ENCODE measurements around the gene RAB30. TPM values are rescaled to one million over a fixed set of nuclear protein-coding genes. Genes with fewer than 3 reads are reported as not detected.

Gene RAB30
- total and polyA plus RNA-seq, 9 of the 15 experiments (the other 6 are each of a cell fraction or from before 2014, with no cell fraction given): 0.29 to 1.3 (median 1.0) TPM

DNA sequence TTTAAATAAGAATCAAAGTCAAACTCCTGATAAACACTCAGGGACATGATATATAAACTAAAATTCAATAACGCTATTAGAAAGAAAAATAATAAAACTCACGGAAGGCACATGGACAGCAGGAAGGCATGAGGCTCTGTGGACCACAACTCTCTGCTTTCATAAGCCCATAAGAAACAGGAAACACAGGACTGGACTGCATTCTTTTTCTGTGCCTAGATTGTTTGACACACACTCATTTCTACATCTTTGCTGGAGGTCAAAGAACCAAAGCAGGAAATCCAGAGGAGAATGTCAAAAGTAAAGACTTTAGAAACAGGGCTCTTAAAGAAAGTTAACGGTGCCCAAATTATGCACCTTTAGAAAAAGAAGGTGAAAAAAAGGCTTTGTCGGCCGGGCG is 71.3 kb downstream of the RAB30 start:
- ATAC-seq (no peak), DNase-seq (ENCODE audit: extremely low read depth in 1 of 4, low spot score in 3 of 4) (no peak), FAIRE-seq (no peak)
- Histone ChIP-seq H3K9me1 (ENCODE audit: control insufficient read depth, insufficient read depth, low read length) (no peaks in the 10 kb centered on the region), H3K36me3 (ENCODE audit: control insufficient read depth, insufficient read depth, low read length) (no peaks in the 10 kb centered on the region), H3K4me1 (replicated peaks in 1 of 2; ENCODE audit: control insufficient read depth in 2 of 2, insufficient read depth in 2 of 2, low read length in 2 of 2) (peaks cover 3% of the 10 kb centered on the region in 2 experiments; a peak in 4 of 5 replicates), H4K20me1 (replicated peaks; ENCODE audit: control insufficient read depth, insufficient read depth, low read length) (no peaks in the 10 kb centered on the region), H3K79me2 (ENCODE audit: control insufficient read depth, insufficient read depth, low read length) (no peaks in the 10 kb centered on the region), H3K9me3 (replicated peaks; ENCODE audit: control insufficient read depth, insufficient read depth, low read depth, low read length) (no peaks in the 10 kb centered on the region), H3K4me3 (no peak overlapping the region), H2AFZ (ENCODE audit: low read depth, low read length) (no peak overlapping the region), H3K27me3 (ENCODE audit: control insufficient read depth in 2 of 2, insufficient read depth in 2 of 2, low read length in 2 of 2) (no peaks in the 10 kb centered on the region), H3K27ac (ENCODE audit: extremely low read depth, low read depth, low read length) (no peak overlapping the region), H3K9ac (ENCODE audit: insufficient read depth in 1 of 2, low read depth in 2 of 2, low read length in 2 of 2) (no peak overlapping the region), H3K4me2 (ENCODE audit: insufficient read depth, low read length) (no peak overlapping the region)
- BruUV-seq (replicated peaks): no TSS peak
- 90% methylated on average over 6 of the region's 6 CpGs for WGBS (ENCODE audit: insufficient coverage, low coverage, missing lambda C conversion rate)
- intact Hi-C loops (cut with micrococcal nuclease) (no loop called here), in situ Hi-C loops (cut with MboI) (no loop called here)
- TF ChIP-seq, protein P1, sequence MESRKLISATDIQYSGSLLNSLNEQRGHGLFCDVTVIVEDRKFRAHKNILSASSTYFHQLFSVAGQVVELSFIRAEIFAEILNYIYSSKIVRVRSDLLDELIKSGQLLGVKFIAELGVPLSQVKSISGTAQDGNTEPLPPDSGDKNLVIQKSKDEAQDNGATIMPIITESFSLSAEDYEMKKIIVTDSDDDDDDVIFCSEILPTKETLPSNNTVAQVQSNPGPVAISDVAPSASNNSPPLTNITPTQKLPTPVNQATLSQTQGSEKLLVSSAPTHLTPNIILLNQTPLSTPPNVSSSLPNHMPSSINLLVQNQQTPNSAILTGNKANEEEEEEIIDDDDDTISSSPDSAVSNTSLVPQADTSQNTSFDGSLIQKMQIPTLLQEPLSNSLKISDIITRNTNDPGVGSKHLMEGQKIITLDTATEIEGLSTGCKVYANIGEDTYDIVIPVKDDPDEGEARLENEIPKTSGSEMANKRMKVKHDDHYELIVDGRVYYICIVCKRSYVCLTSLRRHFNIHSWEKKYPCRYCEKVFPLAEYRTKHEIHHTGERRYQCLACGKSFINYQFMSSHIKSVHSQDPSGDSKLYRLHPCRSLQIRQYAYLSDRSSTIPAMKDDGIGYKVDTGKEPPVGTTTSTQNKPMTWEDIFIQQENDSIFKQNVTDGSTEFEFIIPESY (CRISPR knock-in tag; IDR thresholded peaks at IDR 0.05): 0 out of 2 replicates have a peak, but pooled peaks have one; percentile 56
- no peak for TF ChIP-seq EWSR1 (IDR thresholded peaks at IDR 0.05; ENCODE audit: borderline replicate concordance, low read depth, partially characterized antibody)
- TF ChIP-seq, protein P2, sequence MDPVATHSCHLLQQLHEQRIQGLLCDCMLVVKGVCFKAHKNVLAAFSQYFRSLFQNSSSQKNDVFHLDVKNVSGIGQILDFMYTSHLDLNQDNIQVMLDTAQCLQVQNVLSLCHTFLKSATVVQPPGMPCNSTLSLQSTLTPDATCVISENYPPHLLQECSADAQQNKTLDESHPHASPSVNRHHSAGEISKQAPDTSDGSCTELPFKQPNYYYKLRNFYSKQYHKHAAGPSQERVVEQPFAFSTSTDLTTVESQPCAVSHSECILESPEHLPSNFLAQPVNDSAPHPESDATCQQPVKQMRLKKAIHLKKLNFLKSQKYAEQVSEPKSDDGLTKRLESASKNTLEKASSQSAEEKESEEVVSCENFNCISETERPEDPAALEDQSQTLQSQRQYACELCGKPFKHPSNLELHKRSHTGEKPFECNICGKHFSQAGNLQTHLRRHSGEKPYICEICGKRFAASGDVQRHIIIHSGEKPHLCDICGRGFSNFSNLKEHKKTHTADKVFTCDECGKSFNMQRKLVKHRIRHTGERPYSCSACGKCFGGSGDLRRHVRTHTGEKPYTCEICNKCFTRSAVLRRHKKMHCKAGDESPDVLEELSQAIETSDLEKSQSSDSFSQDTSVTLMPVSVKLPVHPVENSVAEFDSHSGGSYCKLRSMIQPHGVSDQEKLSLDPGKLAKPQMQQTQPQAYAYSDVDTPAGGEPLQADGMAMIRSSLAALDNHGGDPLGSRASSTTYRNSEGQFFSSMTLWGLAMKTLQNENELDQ (CRISPR knock-in tag; IDR thresholded peaks at IDR 0.05; ENCODE audit: borderline replicate concordance): no peak
- POLR2A ChIA-PET: no interaction called here
- CTCF ChIA-PET (ENCODE audit: low intra/inter-chr PET ratio): no interaction called here
